IPS-NIHi7 (cell line): ENCODE data around the gene LTN1.
"Not testable (repeated sequence)": the region's sequence is repeated elsewhere in the genome, so short reads cannot be mapped to it uniquely, and the experiment has no call there.

Experiments
- DNase-seq: peaks from one replicate; pipeline ENCODE4 v3.0.0; 2012; ENCODE audit warnings: mixed read lengths; ENCODE audit errors: extremely low spot score

LTN1 gene

DNA sequence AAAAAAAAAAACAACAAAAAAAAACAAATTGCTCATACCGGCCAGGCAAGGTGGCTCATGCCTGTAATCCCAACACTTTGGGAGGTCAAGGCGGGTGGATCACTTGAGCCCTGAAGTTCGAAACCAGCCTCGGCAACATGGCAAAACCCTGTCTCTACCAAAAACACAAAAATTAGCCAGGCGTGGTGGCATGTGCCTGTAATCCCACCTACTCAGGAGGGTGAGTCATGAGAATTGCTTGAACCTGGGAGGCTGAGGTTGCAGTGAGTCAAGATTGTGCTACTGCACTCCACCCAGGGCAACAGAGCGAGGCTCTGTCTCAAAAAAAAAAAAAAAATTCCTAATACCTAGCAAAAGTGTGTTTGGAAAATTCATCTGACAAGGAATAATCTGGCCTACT is 4.5 kb downstream of the LTN1 start:
- not testable (repeated sequence) for DNase-seq

DNA sequence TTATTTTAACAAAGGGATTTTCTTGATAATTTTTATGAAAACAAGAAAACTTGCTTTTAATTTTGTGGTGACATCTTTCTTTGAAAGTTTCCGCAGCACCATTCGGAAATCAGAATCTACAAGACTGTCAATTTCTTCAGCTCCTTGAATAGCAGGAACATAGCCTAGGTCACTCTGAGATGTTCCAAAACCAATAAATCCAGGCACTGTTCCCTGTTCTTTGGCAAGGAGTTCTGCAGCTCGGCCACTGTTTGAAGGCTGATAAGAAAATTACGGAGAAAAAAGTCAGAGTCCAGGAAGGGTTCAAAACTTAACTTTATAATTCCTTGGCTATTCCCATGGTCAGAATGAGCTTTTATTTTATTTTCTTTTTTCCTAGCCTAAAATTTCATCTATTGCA is 6.0 kb downstream of the LTN1 start:
- DNase-seq, result no peak

GRCh38 chr21:28982637-28983036 is 10.0 kb downstream of the LTN1 start:
- DNase-seq, result no peak

DNA sequence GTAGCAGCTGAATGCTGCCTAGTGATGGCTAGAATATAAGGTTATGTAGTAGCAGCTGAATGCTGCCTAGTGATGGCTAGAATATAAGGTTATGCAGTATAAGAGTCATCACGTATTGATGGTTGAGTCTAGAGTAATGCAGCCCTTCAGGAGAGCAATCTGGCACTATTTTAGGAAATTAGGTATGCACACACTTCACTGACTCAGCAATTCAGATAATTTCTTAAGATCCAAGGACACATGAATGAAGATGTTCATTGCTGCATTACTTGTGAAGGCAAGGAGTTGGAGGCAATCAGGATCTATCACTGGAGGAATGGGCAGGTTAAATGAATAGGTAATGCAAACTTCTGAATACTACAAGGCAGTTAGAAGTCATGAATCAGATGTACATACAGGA is 13.6 kb downstream of the LTN1 start:
- no peak for DNase-seq

DNA sequence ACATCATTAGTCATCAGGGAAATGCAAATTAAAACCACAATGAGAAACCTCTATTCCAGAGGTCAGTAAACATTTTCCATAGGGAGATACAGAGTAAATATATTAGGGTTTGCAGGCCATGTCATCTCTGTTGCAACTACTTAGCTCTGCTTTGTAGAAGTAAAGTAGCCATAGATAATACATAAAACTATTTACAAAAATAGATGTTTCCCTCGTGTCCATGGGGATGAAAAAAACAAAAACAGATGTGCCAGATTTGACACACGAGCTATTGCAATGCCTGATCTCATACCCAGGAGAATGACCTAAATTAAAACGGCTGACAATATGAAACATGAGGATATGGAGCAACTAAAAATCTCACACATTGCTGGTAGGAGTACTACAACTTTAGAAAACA is 17.3 kb downstream of the LTN1 start:
- DNase-seq, result no peak

DNA sequence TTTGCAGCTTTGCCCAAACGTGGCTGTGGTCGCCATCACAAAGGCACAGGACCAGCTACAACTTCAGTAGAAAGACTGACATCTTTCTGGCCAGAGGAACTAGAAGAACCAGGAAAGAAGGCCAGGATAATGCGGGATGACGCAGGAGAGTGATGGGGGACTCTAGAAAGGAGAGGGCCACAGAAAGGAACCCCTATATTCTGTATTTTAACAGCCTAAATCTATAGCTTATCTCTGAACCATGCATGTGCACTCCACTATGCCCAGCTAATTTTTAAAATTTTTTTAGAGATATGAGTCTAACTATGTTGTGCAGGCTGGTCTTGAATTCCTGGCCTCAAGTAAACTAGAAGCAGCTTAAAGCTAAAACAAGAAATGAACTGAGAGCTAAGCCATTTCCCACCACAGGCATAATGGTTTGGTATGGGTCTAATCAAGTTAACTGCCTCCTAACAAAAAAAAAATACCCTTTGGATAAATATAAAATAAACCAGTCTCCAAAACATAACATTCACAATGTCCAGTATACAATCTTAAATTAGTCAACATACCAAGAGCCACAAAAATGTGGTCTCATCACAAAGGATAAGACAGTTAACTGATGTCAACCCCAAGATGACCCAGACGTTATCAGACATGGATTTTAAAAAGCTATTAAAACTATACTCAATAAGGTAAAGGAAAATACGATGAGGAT is 18.0 kb downstream of the LTN1 start:
- no peak for DNase-seq

DNA sequence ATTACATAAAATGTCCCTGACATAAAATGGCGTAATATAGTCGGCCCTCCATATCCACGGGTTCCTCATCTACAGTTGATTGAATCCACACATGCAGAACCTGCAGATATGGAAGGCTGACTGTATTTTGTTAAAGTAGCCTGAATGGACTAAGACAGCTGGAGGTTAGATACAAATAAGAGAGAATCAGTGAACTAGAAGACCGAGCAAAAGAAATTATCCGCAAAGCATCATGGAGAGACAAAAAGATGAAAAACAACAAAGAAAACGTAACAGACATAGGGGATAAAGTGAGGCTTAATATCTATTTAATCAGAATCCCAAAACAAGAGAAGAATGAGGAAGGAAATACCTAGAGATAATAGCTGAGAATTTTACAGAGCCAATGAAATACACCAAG is 20.3 kb downstream of the LTN1 start:
- DNase-seq, result no peak

GRCh38 chr21:28971171-28971570 is 21.5 kb downstream of the LTN1 start:
- DNase-seq, result no peak

GRCh38 chr21:28963831-28964230 is 28.8 kb downstream of the LTN1 start:
- DNase-seq, result no peak

GRCh38 chr21:28962465-28962864 is 30.2 kb downstream of the LTN1 start:
- DNase-seq, result no peak

- no peak for DNase-seq
These were observed 30.8 kb downstream of the LTN1 start for GRCh38 chr21:28961927-28962326.

GRCh38 chr21:28960245-28960644 is 32.4 kb downstream of the LTN1 start:
- DNase-seq, result no peak

GRCh38 chr21:28959367-28960099 is 33.1 kb downstream of the LTN1 start:
- no peak for DNase-seq

DNA sequence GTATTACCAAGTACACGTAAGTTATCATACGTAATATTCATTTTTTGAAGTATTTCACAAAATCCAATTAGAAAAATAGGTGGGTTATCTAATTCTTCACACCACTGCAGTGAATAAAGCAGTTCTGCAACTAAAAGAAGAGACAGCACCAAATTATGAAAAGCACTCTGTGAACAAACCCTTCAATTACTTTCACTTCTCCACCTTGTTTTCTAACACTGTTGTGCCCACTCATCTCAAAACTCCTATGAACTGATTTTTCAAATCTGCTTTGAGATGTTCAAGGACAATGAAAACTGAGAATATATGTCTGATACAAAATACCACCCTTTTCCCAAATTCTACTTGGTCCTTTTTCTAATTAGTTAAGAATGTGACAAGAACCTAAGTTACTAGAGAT is 39.4 kb downstream of the LTN1 start:
- DNase-seq, result no peak

DNA sequence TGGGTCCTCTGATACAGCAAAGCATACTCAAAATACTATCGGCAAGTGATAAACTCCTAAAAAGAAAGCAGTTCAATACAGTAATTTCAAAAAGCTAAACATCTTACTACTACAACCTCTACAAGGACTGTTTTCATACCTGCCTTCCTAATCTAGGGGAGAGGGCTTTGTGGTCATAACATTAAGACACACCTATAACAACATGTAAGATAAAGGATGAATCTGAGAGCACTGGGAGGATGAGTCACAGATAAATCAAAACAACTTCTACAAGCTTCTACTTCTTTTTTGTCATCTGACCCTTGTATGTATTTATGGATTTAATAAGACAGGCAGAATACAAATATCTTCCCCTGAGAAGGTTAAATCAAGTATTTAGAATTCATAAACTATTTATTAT is 40.0 kb downstream of the LTN1 start:
- no peak for DNase-seq

- no peak for DNase-seq
These were observed 43.4 kb downstream of the LTN1 start for GRCh38 chr21:28949318-28949717.

DNA sequence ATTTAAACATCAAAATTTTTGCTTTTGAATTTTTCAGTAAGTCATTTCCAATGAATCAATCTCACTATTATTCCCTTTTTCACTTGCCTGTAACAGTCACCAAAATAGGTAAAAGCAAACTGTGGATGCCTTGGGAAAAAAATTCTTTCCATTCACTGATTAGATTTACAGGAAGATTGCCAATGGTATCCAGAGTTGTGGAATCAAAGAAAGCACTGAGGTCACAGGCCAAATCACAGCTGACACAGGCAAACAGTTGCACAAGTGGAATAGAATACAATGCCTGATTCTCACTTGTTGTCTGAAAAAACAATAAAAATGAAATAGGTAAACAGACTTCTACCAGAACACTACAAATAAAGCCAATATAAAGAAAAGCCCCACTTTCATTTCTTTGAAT is 48.4 kb downstream of the LTN1 start:
- no peak for DNase-seq

GRCh38 chr21:28943631-28944030 is 49.0 kb downstream of the LTN1 start:
- no peak for DNase-seq

DNA sequence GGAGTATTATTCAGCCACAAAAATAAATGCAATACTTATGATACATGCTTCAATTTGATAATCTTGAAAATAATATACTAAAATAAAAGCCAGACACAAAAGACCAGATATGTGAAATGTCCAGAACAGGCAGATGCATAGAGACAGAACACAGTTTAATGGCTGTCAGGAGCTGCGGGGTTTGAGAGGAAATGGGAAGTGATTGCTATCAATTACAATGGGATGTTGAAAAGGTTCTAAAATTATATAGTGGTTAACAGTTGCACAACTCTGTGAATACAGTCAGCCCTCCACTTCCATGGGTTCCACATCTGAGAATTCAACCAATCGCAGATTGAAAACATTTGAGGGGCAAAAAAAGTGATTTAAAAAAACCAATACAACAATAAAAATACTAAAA is 54.0 kb downstream of the LTN1 start:
- no peak for DNase-seq

- DNase-seq, result no peak
These were observed 54.9 kb downstream of the LTN1 start for GRCh38 chr21:28937737-28938136.

DNA sequence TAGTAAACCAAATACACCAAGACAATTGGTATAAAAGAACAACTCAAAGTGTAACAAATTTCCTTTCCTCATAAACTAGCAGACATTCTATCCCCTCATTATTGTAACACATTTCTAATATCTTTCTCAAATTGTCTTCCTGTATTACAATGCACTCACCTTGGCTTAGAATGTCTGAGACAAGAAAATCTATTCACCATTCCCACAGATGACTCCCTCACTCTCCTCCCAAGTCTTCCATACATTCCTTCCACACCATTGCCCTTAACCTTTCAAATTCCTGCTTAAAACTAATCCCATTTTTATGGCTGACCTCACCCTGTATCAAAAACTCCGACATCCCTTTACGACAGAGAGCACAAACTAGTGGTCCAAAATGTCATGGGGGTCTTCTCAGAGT is 56.0 kb downstream of the LTN1 start:
- no peak for DNase-seq

DNA sequence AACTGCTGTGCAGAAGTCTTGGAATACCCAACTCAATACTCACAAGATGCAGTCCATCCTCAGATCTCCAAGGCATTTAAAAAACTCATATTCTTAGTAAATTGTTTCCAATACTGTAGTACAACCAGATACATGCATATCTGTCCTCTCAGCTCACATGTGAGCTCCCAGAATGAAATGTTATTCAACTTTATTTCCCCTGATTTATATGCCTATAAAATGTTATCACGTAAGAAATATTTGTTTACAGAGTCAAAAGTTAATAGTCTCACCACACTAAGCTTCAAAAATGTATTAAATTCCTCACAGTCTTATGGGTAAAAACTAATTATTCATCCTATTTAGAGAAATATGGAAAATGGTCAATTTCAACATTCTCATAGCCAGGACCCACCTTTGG is 56.6 kb downstream of the LTN1 start:
- no peak for DNase-seq

DNA sequence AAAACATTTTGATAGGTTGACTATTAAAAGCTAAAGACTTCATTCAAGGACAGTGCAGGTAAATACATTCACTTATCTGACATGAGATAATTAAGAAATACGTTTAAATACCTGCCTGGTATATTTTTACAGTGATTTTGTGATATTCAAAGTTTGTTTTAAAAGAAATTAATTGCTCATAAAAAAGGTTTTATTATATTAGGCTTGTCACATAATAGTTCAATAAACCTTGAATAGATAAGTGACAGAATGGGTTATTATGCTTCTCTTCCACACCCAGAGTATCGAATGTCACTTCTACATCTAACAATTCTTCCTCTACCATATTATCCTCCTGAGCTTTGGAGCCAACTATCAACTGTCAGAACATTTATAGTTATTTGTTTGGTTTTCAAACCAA is 60.0 kb downstream of the LTN1 start:
- DNase-seq, result no peak
